GM12878 (cell line): ENCODE data around the gene CFAP45. TPM values are rescaled to one million over a fixed set of nuclear protein-coding genes. Genes with fewer than 3 reads are reported as not detected.

Experiments used
- ATAC-seq: fragments of 200-7000 bp; cut with Tn5 transposase; 3 replicates; pipeline ENCODE4 v1.9.1; 2020; ENCODE audit warnings: mild to moderate bottlenecking, moderate library complexity
- BruUV-seq: library from RNA; stranded (reverse); fragments of 400-500 nt; replicated peaks from 2 replicates; lab custom pipeline; 2021; lab: Mats Ljungman, UMichigan
- CTCF ChIA-PET: fragments of 300-600 bp; sonication (Branson Sonifier 250); formaldehyde crosslinking; extraction: SDS; loops from one replicate; lab custom pipeline; 2021; ENCODE audit warnings: inconsistent platforms; lab: Yijun Ruan, JAX
- POLR2A ChIA-PET: fragments of 350-600 bp; formaldehyde crosslinking; extraction: SDS; loops from one replicate; lab custom pipeline; 2021; ENCODE audit warnings: inconsistent platforms; lab: Charles Lee
- RAD21 ChIA-PET: fragments of 300-600 bp; sonication (Branson Sonifier 250); formaldehyde crosslinking; loops from one replicate; lab custom pipeline; 2023; ENCODE audit warnings: antibody characterized with exemption; ENCODE audit not compliant: unreplicated experiment; lab: Charles Lee
- SMC1A ChIA-PET: fragments of 300-600 bp; sonication (Branson Sonifier 250); formaldehyde crosslinking; loops from one replicate; lab custom pipeline; 2023; ENCODE audit not compliant: unreplicated experiment, uncharacterized antibody; lab: Charles Lee
- DNase-seq: peaks from one replicate; pipeline ENCODE4 v3.0.0-alpha.2; 2011; ENCODE audit warnings: low read depth, low spot score
- FAIRE-seq: peaks from 3 replicates; lab custom pipeline; 2011; peaks lifted over from hg19 to GRCh38; lab: Jason Lieb, UNC
- H2AFZ ChIP-seq: 2 replicates; pipeline ENCODE4 v1.6.0; 2011; ENCODE audit warnings: low read depth, low read length, control low read depth; ENCODE audit not compliant: control insufficient read depth
- H3K27ac ChIP-seq: 2 replicates; pipeline ENCODE4 v1.5.1; 2011; ENCODE audit warnings: control low read depth; ENCODE audit not compliant: control insufficient read depth, insufficient read depth
- H3K27me3 ChIP-seq, 2 experiments: replicated peaks in 1 of 2; 2 replicates each; pipeline versions ENCODE4 v1.6.0 to v1.6.1; 2011; ENCODE audit warnings: low read length in 1 of 2; ENCODE audit not compliant: control insufficient read depth in 2 of 2, insufficient read depth in 2 of 2
- H3K36me3 ChIP-seq, 2 experiments: 2 replicates each; pipeline ENCODE4 v1.5.1; 2011; ENCODE audit warnings: low read length in 1 of 2; ENCODE audit not compliant: control insufficient read depth in 2 of 2, insufficient read depth in 2 of 2
- H3K4me1 ChIP-seq: 2 replicates; pipeline ENCODE4 v1.6.1; 2011; ENCODE audit warnings: mild to moderate bottlenecking, low read length, moderate library complexity, mixed read lengths; ENCODE audit not compliant: control insufficient read depth, insufficient read depth
- H3K4me2 ChIP-seq: 2 replicates; pipeline ENCODE4 v1.6.0; 2011; ENCODE audit warnings: control low read depth; ENCODE audit not compliant: control insufficient read depth, insufficient read depth
- H3K4me3 ChIP-seq: fragments of 200-600 bp; sonication (generic); 2 replicates; pipeline ENCODE4 v1.5.1; 2016
- H3K79me2 ChIP-seq: 2 replicates; pipeline ENCODE4 v1.6.0; 2011; ENCODE audit warnings: low read length; ENCODE audit not compliant: control insufficient read depth, insufficient read depth
- H3K9ac ChIP-seq: 2 replicates; pipeline ENCODE4 v1.8.0; 2011; ENCODE audit warnings: low read length, control low read depth, mixed read lengths; ENCODE audit not compliant: control insufficient read depth, insufficient read depth
- H3K9me3 ChIP-seq: replicated peaks from 3 replicates; pipeline ENCODE4 v1.5.1; 2011; ENCODE audit warnings: mild to moderate bottlenecking, low read length; ENCODE audit not compliant: control insufficient read depth, insufficient read depth
- H4K20me1 ChIP-seq: 2 replicates; pipeline ENCODE4 v1.6.0; 2011; ENCODE audit not compliant: control insufficient read depth, insufficient read depth
- CEBPZ ChIP-seq: fragments of 150-350 bp; IDR thresholded peaks from 2 replicates; pipeline ENCODE4 v1.6.1; 2016; ENCODE audit warnings: low read depth, low read length
- EP300 ChIP-seq, 2 experiments: fragments of 150-350 bp in 1 of 2; IDR thresholded peaks; 2 replicates each; pipeline ENCODE4 v1.6.1; 2011 to 2012; ENCODE audit warnings: low read depth in 2 of 2, low read length in 2 of 2, borderline replicate concordance in 1 of 2, improper control_type of control experiment in 1 of 2, inconsistent platforms in 1 of 2; ENCODE audit not compliant: control insufficient read depth in 1 of 2
- GATAD2B ChIP-seq: fragments of 450-650 bp; conservative IDR thresholded peaks from 2 replicates; pipeline ENCODE4 v1.6.1; 2017; ENCODE audit warnings: low read depth, mild to moderate bottlenecking, moderate library complexity
- MEF2B ChIP-seq: fragments of 450-650 bp; IDR thresholded peaks from 2 replicates; pipeline ENCODE4 v1.6.1; 2018; ENCODE audit warnings: mild to moderate bottlenecking, moderate library complexity; ENCODE audit not compliant: partially characterized antibody, poor library complexity, severe bottlenecking
- NBN ChIP-seq: fragments of 450-650 bp; IDR thresholded peaks from 2 replicates; pipeline ENCODE4 v1.6.1; 2016
- NFYA ChIP-seq: IDR thresholded peaks from 2 replicates; pipeline ENCODE4 v1.6.1; 2011; ENCODE audit warnings: low read depth, mild to moderate bottlenecking, low read length, improper control_type of control experiment, borderline replicate concordance
- NR2C2 ChIP-seq: IDR thresholded peaks from 2 replicates; pipeline ENCODE4 v1.6.1; 2011; ENCODE audit warnings: borderline replicate concordance, low read depth; ENCODE audit not compliant: control insufficient read depth, insufficient read length
- PKNOX1 ChIP-seq: fragments of 450-650 bp; IDR thresholded peaks from 2 replicates; pipeline ENCODE4 v1.6.1; 2016; ENCODE audit warnings: mild to moderate bottlenecking
- RUNX3 ChIP-seq: IDR thresholded peaks from 2 replicates; pipeline ENCODE4 v1.6.1; 2012; ENCODE audit warnings: low read length, inconsistent platforms
- SIX5 ChIP-seq: IDR thresholded peaks from 2 replicates; pipeline ENCODE4 v1.6.1; 2011; ENCODE audit warnings: mild to moderate bottlenecking, low read depth, low read length, moderate library complexity; ENCODE audit not compliant: severe bottlenecking
- WGBS: methylation state at CpG from one replicate; pipeline ENCODE4 v1.1.6; 2016; ENCODE audit warnings: low lambda C conversion rate; ENCODE audit not compliant: insufficient replicate concordance, insufficient coverage; ENCODE audit errors: missing lambda C conversion rate; 5-methylcytosine and 5-hydroxymethylcytosine counted together
- in situ Hi-C: fragments of 300-500 bp; cut with MboI; formaldehyde crosslinking; loops from 9 replicates; pipeline ENCODE4 v1.14.3; 2018; ENCODE audit warnings: mixed read lengths
- intact Hi-C: fragments of 100-400 bp; cut with micrococcal nuclease; formaldehyde crosslinking; loops from one replicate; pipeline ENCODE4 v1.14.2; 2022; ENCODE audit not compliant: unreplicated experiment
- polyA plus RNA-seq, 11 experiments: library from polyadenylated mRNA; depleted of rRNA in 4 of 11; unstranded in 6 of 11; stranded (reverse) in 5 of 11; fragments of >200 nt; fragmentation: Nextera tagmentation in 4 of 11; fragmentation: Illumina TruSeq in 1 of 11; extraction: Ambion mirVana in 4 of 11; extraction: Trizol in 1 of 11; gene quantifications; 1 replicate in 1 of 11; 2 replicates in 10 of 11; pipeline versions ENCODE4 v1.2.1 to v1.2.3, GENCODE V29; 2011 to 2016; ENCODE audit warnings: inconsistent platforms in 2 of 11, missing spikeins in 2 of 11, low read depth in 1 of 11
- total RNA-seq, 4 experiments: library from RNA; depleted of rRNA in 3 of 4; stranded (reverse); fragments of >200 nt in 3 of 4; fragmentation: Illumina TruSeq in 1 of 4; extraction: Trizol in 1 of 4; gene quantifications; 2 replicates each; pipeline versions ENCODE4 v1.2.1 to v1.2.3, GENCODE V29; 2013 to 2021
- TF ChIP-seq, protein P1 (sequence below): IDR thresholded peaks from 2 replicates; pipeline ENCODE4 v1.6.1; 2012; ENCODE audit warnings: improper control_type of control experiment, low read depth, low read length; ENCODE audit not compliant: insufficient replicate concordance

CFAP45 gene
- total and polyA plus RNA-seq, 10 of the 15 experiments (the other 5 are each of a cell fraction or from before 2014, with no cell fraction given), result 0.43 to 0.91 (median 0.67) TPM

DNA sequence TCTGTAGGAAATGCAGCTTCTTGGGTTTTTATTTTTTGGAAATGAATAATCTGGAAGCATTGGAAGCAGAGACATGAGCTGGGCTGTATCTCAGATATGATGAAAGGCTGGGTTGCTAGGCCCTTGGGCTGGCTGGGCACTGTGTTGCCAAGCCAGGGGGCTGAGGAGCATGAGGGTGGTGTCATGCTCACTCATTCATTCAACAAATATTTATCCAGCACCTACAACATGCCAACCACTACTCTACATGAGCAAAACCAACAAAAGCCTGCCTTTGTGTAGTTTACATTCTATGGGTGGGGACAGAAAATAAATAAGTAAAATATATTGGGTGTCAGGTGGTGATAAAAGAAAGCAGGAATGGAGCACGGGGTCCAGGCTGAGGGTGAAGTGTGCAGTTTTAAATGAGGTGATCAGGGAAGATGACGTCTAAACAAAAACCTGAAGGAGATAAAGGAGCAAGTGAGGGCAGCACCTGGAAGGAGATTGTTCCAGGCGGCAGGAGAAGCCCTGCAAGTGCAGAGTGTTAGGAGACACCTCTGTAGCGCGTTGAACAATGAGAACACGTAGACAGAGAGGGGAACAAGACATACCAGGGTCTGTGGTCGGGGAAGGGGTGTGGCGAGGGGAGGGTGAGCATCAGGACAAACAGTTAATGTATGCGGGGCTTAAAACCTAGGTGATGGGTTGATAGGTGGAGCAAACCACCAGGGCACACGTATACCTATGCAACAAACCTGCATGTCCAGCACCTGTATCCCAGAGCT is 14.5 kb upstream of the CFAP45 start:
- FAIRE-seq (no peak), ATAC-seq (no peak), DNase-seq (no peak)
- Histone ChIP-seq H3K4me3 (no peak overlapping the region), H2AFZ (no peak overlapping the region), H3K27ac (no peak overlapping the region), H3K79me2 (peaks cover 2% of the 10 kb centered on the region), H3K9ac (no peak overlapping the region), H3K9me3 (no peaks in the 10 kb centered on the region), H3K36me3 (peaks cover 4 to 17% of the 10 kb centered on the region in 2 experiments; a peak in 3 of 4 replicates), H3K4me2 (no peak overlapping the region), H3K27me3 (no peaks in the 10 kb centered on the region), H3K4me1 (peaks cover 26% of the 10 kb centered on the region), H4K20me1 (no peaks in the 10 kb centered on the region)
- BruUV-seq, result no TSS peak
- RAD21 ChIA-PET, result interaction anchor here (1.0 kb wide), 1 partner anchor 21 kb away, joined by 3 read pairs; no protein-coding TSS in a partner anchor
- POLR2A ChIA-PET, result no interaction called here
- SMC1A ChIA-PET, result interaction anchor here (1.0 to 1.7 kb wide), 3 partner anchors 10 to 20 kb away, joined by 3 to 4 read pairs (median 3); no protein-coding TSS in a partner anchor
- WGBS, result 91% methylated on average over 9 of the region's 10 CpGs
- in situ Hi-C loops, result no loop called here
- CTCF ChIA-PET, result interaction anchor here (0.7 to 2.5 kb wide), 4 partner anchors 20 to 93 kb away, joined by 3 to 8 read pairs (median 4); no protein-coding TSS in a partner anchor
- intact Hi-C loops, result no loop called here
- TF ChIP-seq RUNX3 (no peak), SIX5 (no peak), GATAD2B (no peak), NBN (no peak), NFYA (no peak), NR2C2 (no peak), MEF2B (no peak), CEBPZ (no peak), PKNOX1 (no peak), EP300 (IDR thresholded peaks at IDR 0.05; ENCODE audit: borderline replicate concordance in 1 of 2, control insufficient read depth in 1 of 2, low read depth in 2 of 2, low read length in 2 of 2) (no peak)
- TF ChIP-seq, protein P1, sequence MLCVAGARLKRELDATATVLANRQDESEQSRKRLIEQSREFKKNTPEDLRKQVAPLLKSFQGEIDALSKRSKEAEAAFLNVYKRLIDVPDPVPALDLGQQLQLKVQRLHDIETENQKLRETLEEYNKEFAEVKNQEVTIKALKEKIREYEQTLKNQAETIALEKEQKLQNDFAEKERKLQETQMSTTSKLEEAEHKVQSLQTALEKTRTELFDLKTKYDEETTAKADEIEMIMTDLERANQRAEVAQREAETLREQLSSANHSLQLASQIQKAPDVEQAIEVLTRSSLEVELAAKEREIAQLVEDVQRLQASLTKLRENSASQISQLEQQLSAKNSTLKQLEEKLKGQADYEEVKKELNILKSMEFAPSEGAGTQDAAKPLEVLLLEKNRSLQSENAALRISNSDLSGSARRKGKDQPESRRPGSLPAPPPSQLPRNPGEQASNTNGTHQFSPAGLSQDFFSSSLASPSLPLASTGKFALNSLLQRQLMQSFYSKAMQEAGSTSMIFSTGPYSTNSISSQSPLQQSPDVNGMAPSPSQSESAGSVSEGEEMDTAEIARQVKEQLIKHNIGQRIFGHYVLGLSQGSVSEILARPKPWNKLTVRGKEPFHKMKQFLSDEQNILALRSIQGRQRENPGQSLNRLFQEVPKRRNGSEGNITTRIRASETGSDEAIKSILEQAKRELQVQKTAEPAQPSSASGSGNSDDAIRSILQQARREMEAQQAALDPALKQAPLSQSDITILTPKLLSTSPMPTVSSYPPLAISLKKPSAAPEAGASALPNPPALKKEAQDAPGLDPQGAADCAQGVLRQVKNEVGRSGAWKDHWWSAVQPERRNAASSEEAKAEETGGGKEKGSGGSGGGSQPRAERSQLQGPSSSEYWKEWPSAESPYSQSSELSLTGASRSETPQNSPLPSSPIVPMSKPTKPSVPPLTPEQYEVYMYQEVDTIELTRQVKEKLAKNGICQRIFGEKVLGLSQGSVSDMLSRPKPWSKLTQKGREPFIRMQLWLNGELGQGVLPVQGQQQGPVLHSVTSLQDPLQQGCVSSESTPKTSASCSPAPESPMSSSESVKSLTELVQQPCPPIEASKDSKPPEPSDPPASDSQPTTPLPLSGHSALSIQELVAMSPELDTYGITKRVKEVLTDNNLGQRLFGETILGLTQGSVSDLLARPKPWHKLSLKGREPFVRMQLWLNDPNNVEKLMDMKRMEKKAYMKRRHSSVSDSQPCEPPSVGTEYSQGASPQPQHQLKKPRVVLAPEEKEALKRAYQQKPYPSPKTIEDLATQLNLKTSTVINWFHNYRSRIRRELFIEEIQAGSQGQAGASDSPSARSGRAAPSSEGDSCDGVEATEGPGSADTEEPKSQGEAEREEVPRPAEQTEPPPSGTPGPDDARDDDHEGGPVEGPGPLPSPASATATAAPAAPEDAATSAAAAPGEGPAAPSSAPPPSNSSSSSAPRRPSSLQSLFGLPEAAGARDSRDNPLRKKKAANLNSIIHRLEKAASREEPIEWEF, result no peak
